NCI-H748 treated with DMSO at 0.1 percent for 48 hours (cell line): ENCODE data around the gene ATG9B.

Experiments used
- DNase-seq: peaks from one replicate; lab custom pipeline; 2025; lab: John Stamatoyannopoulos, UW

The ATG9B gene

DNA sequence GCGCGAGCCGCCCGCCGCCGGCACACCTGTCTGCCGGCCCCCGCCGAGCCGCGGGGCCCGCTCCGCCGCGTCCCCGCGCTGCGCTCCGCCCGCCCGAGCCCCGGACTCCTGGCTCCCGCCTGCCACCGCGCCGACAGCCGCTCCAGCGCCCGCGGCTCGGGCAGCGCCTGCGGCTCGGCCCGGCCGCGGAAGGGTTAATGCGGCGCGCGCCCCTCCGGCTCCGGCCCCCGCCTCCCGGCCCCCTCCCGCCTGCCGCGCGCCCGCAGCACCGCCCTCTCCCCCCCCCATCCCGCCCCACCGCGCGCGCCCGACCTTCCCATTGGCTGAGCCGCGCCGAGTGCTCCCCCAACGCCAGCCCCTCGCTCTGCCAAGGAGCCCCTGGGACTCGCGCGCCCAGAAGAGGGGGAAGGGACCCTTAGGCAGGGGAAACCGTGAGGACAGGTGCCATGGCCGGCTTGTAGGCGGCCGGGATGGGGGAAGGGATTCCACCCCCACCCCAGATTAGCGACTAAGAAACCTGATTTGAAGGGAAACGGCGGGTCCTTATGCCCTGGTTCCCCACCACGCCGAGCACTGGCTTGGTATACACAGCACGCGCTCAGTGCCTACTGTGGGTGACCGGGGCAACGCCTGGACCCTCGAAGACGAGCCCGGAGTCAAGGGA, 46.0 kb downstream of the ATG9B start, which contains the start of gene KCNH2:
KCNH2 (minus strand) TSS at position 196 of the 664 bp plus-strand sequence. CDS start 408 bp downstream, outside the sequence.
- peak; percentile 56 for DNase-seq

GRCh38 chr7:150977382-150978125, 46.7 kb downstream of the ATG9B start:
- DNase-seq, result no peak

DNA sequence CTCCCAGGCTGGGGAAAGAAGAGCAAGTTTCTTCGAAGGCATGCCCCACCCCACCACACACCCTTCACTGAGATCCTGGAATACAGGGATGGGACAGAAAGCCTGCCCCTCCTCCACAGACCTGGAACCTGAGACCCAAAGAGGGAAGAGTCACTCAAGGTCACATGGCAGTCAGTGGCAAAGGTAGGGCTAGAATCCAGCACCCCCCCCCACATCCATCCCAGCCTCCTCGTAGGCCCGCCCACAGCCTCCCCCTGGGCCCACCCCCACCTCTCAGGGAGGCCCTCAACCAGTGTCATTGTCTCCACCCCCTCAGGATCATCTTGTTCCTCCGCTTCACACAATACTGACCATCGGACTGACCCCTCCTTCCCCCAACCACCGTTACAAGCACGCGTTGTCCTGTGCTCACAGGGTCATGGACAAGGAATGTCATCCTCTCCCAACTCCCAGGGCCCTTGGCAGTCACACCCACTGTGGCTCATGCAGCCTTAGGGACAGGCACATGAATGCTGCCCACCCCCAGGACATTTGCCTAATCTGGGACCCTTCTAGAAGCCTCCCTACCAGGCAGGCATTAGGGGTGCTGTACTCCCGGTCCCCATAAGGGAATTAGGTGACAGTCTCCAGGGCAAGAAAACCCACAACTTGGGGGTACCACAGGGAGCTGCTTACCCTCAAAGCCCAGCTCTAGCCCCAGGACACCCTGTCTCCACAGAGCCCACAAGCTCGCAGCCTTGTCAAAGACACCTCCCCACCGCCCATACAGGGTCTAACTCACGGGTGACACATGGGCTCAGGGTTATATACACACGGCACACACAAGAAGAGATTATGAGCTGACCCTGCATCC, 47.5 kb downstream of the ATG9B start:
- DNase-seq, result no peak

GRCh38 chr7:150975536-150976319, 48.6 kb downstream of the ATG9B start:
- no peak for DNase-seq

- peak; percentile 58 for DNase-seq
Measured at GRCh38 chr7:150974468-150975391, 49.6 kb downstream of the ATG9B start.

- DNase-seq, result peak; percentile 86
Measured at GRCh38 chr7:150973571-150974451, 50.5 kb downstream of the ATG9B start.

GRCh38 chr7:150972741-150973140, 51.6 kb downstream of the ATG9B start:
- no peak for DNase-seq

DNA sequence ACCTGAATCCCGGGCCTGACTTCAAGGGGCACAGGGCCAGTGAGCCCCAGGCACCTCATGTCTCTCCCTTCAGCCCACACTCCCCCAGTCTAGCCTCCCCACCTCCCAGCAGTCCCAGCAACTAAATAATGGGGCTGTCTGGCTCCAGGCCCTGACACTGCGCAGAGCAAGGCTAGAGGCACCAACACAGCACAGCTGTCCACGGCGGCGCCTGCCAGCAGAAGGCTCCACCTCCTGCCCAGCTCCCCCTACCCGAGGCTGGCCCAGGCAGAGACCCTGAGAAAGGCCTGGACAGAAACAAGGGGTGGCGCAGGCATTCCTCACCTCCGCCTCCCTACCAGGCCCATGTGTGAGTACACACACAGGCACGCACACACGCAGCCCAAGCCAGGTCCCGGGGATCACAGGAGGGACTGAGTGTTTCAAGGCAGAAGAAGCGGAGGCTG, 52.2 kb downstream of the ATG9B start:
- DNase-seq, result no peak

DNA sequence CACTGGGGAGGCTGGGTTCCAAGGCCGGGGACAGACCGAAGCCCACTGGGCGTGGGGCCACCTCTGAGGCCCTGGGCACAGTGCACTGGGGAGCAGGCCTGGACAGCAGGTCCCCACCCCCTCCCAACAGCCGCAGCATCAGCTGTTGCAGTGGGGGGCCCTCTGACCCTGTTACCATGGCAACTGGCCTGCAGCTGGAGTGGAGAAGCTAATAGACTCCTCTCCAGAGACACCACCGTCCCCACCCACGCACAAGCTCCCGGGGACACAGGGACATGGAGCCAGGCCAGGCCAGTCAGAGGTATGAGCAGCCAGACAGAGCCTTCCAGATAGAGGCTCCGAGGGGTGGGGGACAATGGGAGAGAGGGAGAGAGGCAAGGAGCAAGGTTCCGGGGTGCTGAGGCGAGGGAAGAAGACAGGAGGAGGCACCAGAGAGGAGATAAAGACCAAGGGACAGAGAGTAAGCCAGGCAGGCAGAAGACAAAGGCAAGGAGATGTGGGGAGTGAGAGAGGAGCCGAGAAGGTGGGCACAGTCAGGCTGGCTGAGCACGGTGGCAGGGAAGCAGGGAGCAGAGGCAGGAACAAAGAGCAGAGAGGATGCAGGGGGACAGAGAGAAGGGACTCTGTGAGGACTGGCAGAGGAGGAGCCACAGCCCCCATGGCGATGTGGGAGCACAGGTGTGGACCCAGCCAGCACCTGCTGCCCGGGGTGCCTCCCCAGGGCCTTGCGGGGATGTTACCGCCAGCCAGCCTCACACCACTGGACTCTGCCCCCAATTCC, 52.9 kb downstream of the ATG9B start:
- DNase-seq, result no peak

DNA sequence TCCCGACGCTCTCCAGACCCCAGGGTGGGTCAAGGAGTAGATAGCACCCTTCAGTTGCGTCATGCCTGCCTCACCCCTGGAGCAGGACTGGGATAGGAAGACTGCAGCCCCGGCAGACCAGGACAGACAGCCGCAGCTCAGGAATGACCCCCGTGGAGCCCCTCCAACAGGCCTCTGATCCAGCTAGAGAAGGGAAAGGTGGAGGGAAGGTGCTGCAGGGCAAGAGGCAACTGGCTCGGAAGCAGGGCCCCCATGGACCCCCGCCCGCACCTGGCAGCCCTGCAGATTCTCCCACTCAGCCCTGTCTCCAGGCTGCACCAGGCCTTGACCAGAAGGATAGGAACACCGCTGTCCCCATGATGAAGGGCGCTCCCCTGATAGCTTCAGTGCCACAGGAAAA, 53.9 kb downstream of the ATG9B start:
- no peak for DNase-seq

- DNase-seq, result no peak
Measured at GRCh38 chr7:150969475-150969874, 54.8 kb downstream of the ATG9B start.

DNA sequence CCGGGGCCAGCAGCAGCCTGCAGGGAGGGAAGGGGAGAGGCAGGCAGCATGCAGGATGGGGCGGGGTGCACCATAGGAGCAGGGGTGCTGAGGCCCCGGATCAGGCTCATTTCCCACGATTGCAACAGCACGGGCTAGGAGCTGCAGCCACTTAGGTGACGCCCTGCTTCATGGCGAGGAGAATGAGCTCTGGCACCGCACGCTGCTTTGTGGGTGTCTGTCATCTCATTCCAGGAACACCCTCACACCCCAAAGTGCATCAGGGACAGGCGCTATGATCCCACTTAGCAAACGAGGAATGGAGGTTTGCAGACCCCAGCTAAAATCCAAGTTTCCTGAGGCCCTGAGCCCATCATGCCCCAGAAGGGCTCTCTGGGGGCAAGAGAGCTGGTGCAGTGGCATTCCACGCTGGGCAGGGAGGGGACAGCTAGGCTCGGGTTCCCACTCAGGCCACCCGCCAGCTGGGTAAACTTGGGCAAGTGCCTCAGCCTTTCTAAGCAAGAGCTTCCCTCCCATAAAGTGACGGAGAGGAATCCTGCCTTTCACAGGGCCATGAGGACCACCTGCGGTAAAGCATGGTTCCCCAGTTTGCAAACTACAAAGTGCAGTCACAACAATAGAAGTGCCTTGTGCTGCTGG, 55.4 kb downstream of the ATG9B start:
- no peak for DNase-seq

DNA sequence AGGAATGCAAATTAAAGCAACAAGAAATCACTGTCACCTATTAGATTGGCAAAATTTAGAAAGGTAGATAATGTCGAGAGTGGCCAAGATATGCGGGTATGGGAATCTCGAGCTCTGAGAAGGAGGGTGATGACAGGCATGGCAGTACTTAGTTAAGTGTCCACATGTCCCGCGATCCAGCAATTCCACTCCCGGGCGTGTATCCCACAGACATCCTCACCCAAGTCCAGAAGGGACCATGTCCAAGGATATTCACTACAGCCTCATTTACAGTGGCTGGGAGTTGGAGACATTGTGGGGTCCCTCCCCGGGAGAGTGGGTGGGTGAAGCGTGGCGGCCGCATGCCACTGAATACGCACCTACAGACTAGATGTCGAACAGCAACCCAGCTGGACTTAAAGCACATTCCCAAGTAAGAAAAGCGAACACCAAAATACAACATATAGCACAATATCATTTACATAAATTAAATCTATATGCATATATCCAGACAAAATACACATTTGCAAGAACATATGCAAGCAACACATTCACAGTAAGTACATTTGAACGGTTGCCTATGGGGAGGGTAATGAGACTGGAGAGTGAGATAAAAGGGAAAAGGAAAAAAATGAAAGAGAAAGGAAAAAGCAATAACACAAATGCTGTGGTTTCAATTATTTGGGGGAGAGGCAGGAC, 56.1 kb downstream of the ATG9B start:
- DNase-seq, result no peak

DNA sequence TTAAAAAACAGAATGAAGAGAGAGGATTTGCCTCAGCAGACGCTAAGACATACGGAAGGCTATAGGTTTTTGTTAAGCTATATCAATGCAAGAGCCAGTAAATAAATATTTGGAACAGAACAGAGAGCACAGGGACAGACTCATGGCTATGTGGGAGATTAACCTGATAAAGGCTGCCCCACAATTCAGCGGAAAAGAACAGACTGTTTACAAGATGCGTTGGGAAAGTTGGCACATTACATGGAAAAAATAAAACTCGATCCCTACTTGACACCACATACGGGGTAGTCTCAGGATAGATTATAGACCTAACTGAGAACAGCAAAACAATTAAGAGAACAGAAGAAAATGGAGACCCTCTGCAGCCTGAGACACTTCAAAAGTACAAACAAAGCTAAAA, 56.9 kb downstream of the ATG9B start:
- DNase-seq, result no peak

DNA sequence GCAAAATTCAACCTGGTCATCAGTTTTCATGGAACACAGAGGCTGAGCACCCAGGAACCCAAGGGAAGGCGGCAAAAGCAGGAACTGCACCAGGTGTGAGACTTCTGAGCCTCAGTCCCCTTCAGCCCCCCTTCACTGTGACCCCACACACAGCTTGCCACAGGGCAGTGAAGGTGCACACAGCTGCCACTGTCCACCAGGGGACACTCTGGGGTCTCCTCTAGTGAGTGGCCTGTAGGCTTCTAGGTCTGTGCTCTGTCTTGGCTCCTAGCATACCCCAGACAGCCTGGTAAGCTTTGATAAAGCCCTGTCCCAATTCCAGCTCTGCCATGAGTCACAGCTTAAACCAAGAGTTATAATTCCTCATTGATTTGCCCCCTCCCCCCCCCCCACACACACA, 58.3 kb downstream of the ATG9B start:
- no peak for DNase-seq

DNA sequence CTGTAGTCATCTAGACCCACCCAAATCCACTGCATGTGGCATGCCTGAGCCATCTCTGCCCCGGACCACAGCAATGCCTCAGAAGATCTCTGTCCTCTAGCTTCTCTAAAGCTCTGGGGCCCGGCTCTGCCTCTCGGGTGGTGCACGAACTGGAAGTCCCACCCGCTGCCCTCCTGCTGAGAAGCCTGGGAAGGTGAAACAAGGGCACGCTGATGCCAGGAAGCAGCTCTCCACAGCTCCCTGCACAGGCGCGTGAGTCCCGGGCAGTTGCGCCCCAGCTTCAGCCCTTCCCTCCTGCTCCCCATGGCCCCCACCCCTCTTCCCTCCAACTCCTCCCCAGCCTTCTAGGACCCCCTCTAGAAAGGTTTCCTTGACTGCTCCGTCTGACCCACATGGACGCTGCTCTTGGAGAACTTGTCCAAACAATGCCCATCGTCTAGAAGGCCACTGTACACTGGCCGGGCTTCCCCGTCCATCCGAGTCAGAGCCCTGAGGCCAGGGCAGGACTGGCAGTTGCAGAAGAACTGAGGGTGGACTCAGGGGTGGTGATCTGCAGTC, 58.9 kb downstream of the ATG9B start:
- no peak for DNase-seq
